ENCODE data around the gene METTL16. TPM values are rescaled to one million over a fixed set of nuclear protein-coding genes. Genes with fewer than 3 reads are reported as not detected.
A peak's percentile ranks its signal among the peaks of the same experiment; 100 is the strongest.

METTL16 gene
- total and polyA plus RNA-seq, 2 of the 4 experiments (the other 2 are of a cell fraction), result 11.8 to 15.4 TPM

DNA sequence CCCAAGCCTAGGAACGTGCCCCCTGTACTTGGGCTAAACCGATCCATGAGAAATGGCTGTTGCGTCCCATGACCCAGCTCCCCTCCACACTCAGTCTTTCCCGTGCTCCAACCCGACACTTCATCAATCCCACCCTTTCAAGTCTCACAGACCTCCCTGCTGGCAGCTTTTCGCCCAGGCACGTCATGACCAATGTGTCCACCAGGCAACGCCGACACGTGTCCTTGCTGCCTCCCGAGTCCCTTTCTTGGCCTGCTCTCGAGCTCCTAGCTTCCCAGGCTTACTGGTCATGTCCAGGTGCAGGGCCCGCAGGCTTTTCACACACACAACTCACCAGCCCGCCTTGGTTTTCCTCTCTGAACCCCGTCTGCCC is 123.0 kb downstream of the METTL16 start:
- peaks cover 32% of the 10 kb centered on the region for H4K20me1 ChIP-seq (ENCODE audit: insufficient read depth, low read length)
- no peak overlapping the region for H3K27ac ChIP-seq (ENCODE audit: insufficient read depth, low read length)
- ATAC-seq (ENCODE audit: low read depth) (no peak), DNase-seq (no peak)
- dilution Hi-C loops (cut with HindIII; ENCODE audit: low sequenced_read_pairs, unreplicated experiment), result no loop called here
- H3K4me1 ChIP-seq (ENCODE audit: control insufficient read depth, insufficient read depth, low read length), result peaks cover 9% of the 10 kb centered on the region
- no peak overlapping the region for H3K9ac ChIP-seq (ENCODE audit: low read depth, low read length)
- H3K14ac ChIP-seq (replicated peaks; ENCODE audit: low read depth, low read length), result no peak overlapping the region
- H3K18ac ChIP-seq (ENCODE audit: low read depth, low read length), result no peak overlapping the region
- H3K9me1 ChIP-seq (ENCODE audit: insufficient read depth, low read length), result peaks cover 5% of the 10 kb centered on the region; the same call in 1 of the 2 replicates
- H2AK9ac ChIP-seq (replicated peaks; ENCODE audit: low read depth, low read length, poor library complexity), result no peak overlapping the region
- no peak overlapping the region for H3K4me3 ChIP-seq (ENCODE audit: insufficient read depth, low read depth, low read length)
- 0 out of 2 replicates have a peak overlapping the region, but pooled peaks have one; percentile 54 for H2AK5ac ChIP-seq (ENCODE audit: low read depth, low read length)
- H3K4me2 ChIP-seq (ENCODE audit: low read depth, low read length), result no peak overlapping the region
- H3K36me3 ChIP-seq (ENCODE audit: control insufficient read depth, insufficient read depth, low read length), result peaks cover 30% of the 10 kb centered on the region; the same call in 1 of the 2 replicates
- no peak overlapping the region for H2BK20ac ChIP-seq (ENCODE audit: low read depth, low read length)
- H2BK120ac ChIP-seq (ENCODE audit: low read depth, low read length), result no peak overlapping the region
- no peak for TF ChIP-seq SMC3 (IDR thresholded peaks at IDR 0.05; ENCODE audit: low read depth, low read length)
- no peak for TF ChIP-seq NFE2L2 (IDR thresholded peaks at IDR 0.05; ENCODE audit: low read depth, low read length)
- TF ChIP-seq POLR2A (IDR thresholded peaks at IDR 0.05; ENCODE audit: low read depth, low read length), result no peak
- no peak for TF ChIP-seq BHLHE40 (IDR thresholded peaks at IDR 0.05; ENCODE audit: low read depth, low read length)
- TF ChIP-seq, protein P1, sequence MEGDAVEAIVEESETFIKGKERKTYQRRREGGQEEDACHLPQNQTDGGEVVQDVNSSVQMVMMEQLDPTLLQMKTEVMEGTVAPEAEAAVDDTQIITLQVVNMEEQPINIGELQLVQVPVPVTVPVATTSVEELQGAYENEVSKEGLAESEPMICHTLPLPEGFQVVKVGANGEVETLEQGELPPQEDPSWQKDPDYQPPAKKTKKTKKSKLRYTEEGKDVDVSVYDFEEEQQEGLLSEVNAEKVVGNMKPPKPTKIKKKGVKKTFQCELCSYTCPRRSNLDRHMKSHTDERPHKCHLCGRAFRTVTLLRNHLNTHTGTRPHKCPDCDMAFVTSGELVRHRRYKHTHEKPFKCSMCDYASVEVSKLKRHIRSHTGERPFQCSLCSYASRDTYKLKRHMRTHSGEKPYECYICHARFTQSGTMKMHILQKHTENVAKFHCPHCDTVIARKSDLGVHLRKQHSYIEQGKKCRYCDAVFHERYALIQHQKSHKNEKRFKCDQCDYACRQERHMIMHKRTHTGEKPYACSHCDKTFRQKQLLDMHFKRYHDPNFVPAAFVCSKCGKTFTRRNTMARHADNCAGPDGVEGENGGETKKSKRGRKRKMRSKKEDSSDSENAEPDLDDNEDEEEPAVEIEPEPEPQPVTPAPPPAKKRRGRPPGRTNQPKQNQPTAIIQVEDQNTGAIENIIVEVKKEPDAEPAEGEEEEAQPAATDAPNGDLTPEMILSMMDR (conservative IDR thresholded peaks at IDR 0.05; ENCODE audit: low read depth, low read length), result no peak
- no peak for TF ChIP-seq RAD21 (IDR thresholded peaks at IDR 0.05; ENCODE audit: low read length)
- TF ChIP-seq CEBPB (IDR thresholded peaks at IDR 0.05; ENCODE audit: low read depth, low read length), result no peak
- no peak for TF ChIP-seq MAFK (IDR thresholded peaks at IDR 0.05; ENCODE audit: low read depth, low read length)
- no peak for TF ChIP-seq RFX5 (IDR thresholded peaks at IDR 0.05; ENCODE audit: low read depth, low read length)
- no peak for TF ChIP-seq MAZ (IDR thresholded peaks at IDR 0.05; ENCODE audit: borderline replicate concordance, low read depth, low read length)
- no peak for TF ChIP-seq RCOR1 (IDR thresholded peaks at IDR 0.05; ENCODE audit: insufficient replicate concordance, low read length)
- TF ChIP-seq, protein P2, sequence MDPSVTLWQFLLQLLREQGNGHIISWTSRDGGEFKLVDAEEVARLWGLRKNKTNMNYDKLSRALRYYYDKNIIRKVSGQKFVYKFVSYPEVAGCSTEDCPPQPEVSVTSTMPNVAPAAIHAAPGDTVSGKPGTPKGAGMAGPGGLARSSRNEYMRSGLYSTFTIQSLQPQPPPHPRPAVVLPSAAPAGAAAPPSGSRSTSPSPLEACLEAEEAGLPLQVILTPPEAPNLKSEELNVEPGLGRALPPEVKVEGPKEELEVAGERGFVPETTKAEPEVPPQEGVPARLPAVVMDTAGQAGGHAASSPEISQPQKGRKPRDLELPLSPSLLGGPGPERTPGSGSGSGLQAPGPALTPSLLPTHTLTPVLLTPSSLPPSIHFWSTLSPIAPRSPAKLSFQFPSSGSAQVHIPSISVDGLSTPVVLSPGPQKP (IDR thresholded peaks at IDR 0.05; ENCODE audit: borderline replicate concordance, low read depth, low read length), result no peak
- no peak for TF ChIP-seq MXI1 (IDR thresholded peaks at IDR 0.05; ENCODE audit: borderline replicate concordance, low read depth, low read length)
- no peak for TF ChIP-seq CHD1 (IDR thresholded peaks at IDR 0.05; ENCODE audit: low read depth, low read length)
- TF ChIP-seq, protein P3, sequence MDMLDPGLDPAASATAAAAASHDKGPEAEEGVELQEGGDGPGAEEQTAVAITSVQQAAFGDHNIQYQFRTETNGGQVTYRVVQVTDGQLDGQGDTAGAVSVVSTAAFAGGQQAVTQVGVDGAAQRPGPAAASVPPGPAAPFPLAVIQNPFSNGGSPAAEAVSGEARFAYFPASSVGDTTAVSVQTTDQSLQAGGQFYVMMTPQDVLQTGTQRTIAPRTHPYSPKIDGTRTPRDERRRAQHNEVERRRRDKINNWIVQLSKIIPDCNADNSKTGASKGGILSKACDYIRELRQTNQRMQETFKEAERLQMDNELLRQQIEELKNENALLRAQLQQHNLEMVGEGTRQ (IDR thresholded peaks at IDR 0.05; ENCODE audit: low read depth, low read length), result no peak
- no peak for TF ChIP-seq FOS (IDR thresholded peaks at IDR 0.05; ENCODE audit: low read depth, low read length)
- in situ Hi-C loops (cut with MboI; ENCODE audit: low sequenced_read_pairs), result no loop called here
- no peak overlapping the region for H2AFZ ChIP-seq (replicated peaks; ENCODE audit: low read length, poor library complexity)
- H3K23ac ChIP-seq (ENCODE audit: low read depth, low read length), result no peak overlapping the region
- H3K79me1 ChIP-seq (ENCODE audit: low read depth in 1 of 2, low read length in 2 of 2), result peaks cover 14 to 45% of the 10 kb centered on the region in 2 experiments
- 63% methylated on average over 8 of the region's 15 CpGs; no CpG with 5 or more reads in 1 of the 2 experiments for WGBS, 2 experiments (ENCODE audit: extremely low coverage in 2 of 2, insufficient read length in 1 of 2)
- no peak overlapping the region for H4K8ac ChIP-seq (ENCODE audit: low read depth in 2 of 2, low read length in 2 of 2)
- ChIA-PET POLR2A (ENCODE audit: unreplicated experiment) (no interaction called here), CTCF (no interaction called here)
- no peak overlapping the region for H4K5ac ChIP-seq (ENCODE audit: low read depth, low read length)
- H3K4ac ChIP-seq (ENCODE audit: low read depth, low read length), result no peak overlapping the region
- no peaks in the 10 kb centered on the region for H3K9me3 ChIP-seq (ENCODE audit: control insufficient read depth, insufficient read depth, low read length)
- no peaks in the 10 kb centered on the region for H3K27me3 ChIP-seq (ENCODE audit: control insufficient read depth, insufficient read depth, low read length)
- H2BK15ac ChIP-seq (ENCODE audit: low read depth, low read length), result no peak overlapping the region
- H2BK5ac ChIP-seq (ENCODE audit: low read depth, low read length, poor library complexity, severe bottlenecking), result no peak overlapping the region
- no peak overlapping the region for H3K56ac ChIP-seq (ENCODE audit: extremely low read depth, insufficient read depth, low read length)
- intact Hi-C loops (cut with micrococcal nuclease), result no loop called here
- H4K91ac ChIP-seq (ENCODE audit: insufficient read depth, low read depth, low read length), result no peak overlapping the region
- no TSS peak for BruUV-seq (replicated peaks)
